Ammon's horn (tissue), 1 donor: ENCODE measurements around the gene CAPN11.

Experiments used
- DNase-seq: peaks from one replicate; pipeline ENCODE4 v3.0.0-alpha.2; 2016; ENCODE audit warnings: low spot score

The CAPN11 gene

GRCh38 chr6:44214307-44214706 lies 55.7 kb downstream of the CAPN11 start:
- no peak for DNase-seq

GRCh38 chr6:44216677-44217331 lies 58.2 kb downstream of the CAPN11 start, which contains the start of gene MYMX:
MYMX (plus strand) TSS chr6:44216926; CDS start chr6:44217472, 546 bp downstream.
- DNase-seq: no peak

- peak; percentile 64 for DNase-seq
Observed at GRCh38 chr6:44217332-44218143, 58.9 kb downstream of the CAPN11 start.

GRCh38 chr6:44219053-44219814 lies 60.6 kb downstream of the CAPN11 start:
- DNase-seq: peak; percentile 57

GRCh38 chr6:44219815-44220784 lies 61.5 kb downstream of the CAPN11 start:
- DNase-seq: no peak

- DNase-seq: no peak
Observed at GRCh38 chr6:44220913-44221290, 62.3 kb downstream of the CAPN11 start.

- DNase-seq: peak; percentile 83
Observed at GRCh38 chr6:44221291-44221960, 62.8 kb downstream of the CAPN11 start.

- no peak for DNase-seq
Observed at GRCh38 chr6:44221961-44222335, 63.3 kb downstream of the CAPN11 start.

GRCh38 chr6:44222486-44223318 lies 64.1 kb downstream of the CAPN11 start:
- no peak for DNase-seq

- peak; percentile 80 for DNase-seq
Observed at GRCh38 chr6:44223319-44224028, 64.9 kb downstream of the CAPN11 start, which contains the start of gene SLC29A1. SLC29A1 (plus strand) TSS chr6:44223595; CDS start chr6:44227314, 3,719 bp downstream.

GRCh38 chr6:44224029-44224964 lies 65.7 kb downstream of the CAPN11 start:
- no peak for DNase-seq

- no peak for DNase-seq
Observed at GRCh38 chr6:44224965-44225305, 66.3 kb downstream of the CAPN11 start.

GRCh38 chr6:44225579-44226325 lies 67.1 kb downstream of the CAPN11 start:
- DNase-seq: no peak

GRCh38 chr6:44226368-44227147 lies 67.9 kb downstream of the CAPN11 start:
- DNase-seq: no peak

- no peak for DNase-seq
Observed at GRCh38 chr6:44227148-44227793, 68.7 kb downstream of the CAPN11 start.

- DNase-seq: no peak
Observed at GRCh38 chr6:44228031-44228430, 69.4 kb downstream of the CAPN11 start.
